GM23338 (cell line): ENCODE measurements around the gene OSBPL10. TPM values are rescaled to one million over a fixed set of nuclear protein-coding genes. Genes with fewer than 3 reads are reported as not detected.

Source experiments
- ATAC-seq: fragments of 200-7000 bp; cut with Tn5 transposase; 3 replicates; pipeline ENCODE4 v1.9.1; 2020
- DNase-seq: peaks from one replicate; pipeline ENCODE4 v3.0.0-alpha.2; 2015; ENCODE audit warnings: low spot score
- H2AFZ ChIP-seq: fragments of 200-600 bp; sonication (generic); 2 replicates; pipeline ENCODE4 v1.8.0; 2016; ENCODE audit warnings: antibody characterized with exemption, mild to moderate bottlenecking, moderate library complexity
- H3F3A ChIP-seq: fragments of 200-600 bp; sonication (generic); replicated peaks from 2 replicates; pipeline ENCODE4 v1.8.0; 2017; ENCODE audit warnings: antibody characterized with exemption, mixed run types, low read depth
- H3K27ac ChIP-seq: fragments of 200-600 bp; sonication (generic); 2 replicates; pipeline ENCODE4 v1.6.1; 2016; ENCODE audit warnings: low read depth
- H3K27me3 ChIP-seq: fragments of 200-600 bp; sonication (generic); 2 replicates; pipeline ENCODE4 v1.8.0; 2016; ENCODE audit warnings: mild to moderate bottlenecking, mixed run types, moderate library complexity; ENCODE audit not compliant: insufficient read depth
- H3K36me3 ChIP-seq: fragments of 200-600 bp; sonication (generic); 2 replicates; pipeline ENCODE4 v1.8.0; 2016; ENCODE audit warnings: mild to moderate bottlenecking; ENCODE audit not compliant: insufficient read depth
- H3K4me1 ChIP-seq: fragments of 200-600 bp; sonication (generic); 2 replicates; pipeline ENCODE4 v1.8.0; 2016; ENCODE audit warnings: mild to moderate bottlenecking, moderate library complexity; ENCODE audit not compliant: insufficient read depth
- H3K4me2 ChIP-seq: fragments of 200-600 bp; sonication (generic); 2 replicates; pipeline ENCODE4 v1.7.1; 2017; ENCODE audit warnings: mixed run types
- H3K4me3 ChIP-seq: fragments of 200-600 bp; sonication (generic); 2 replicates; pipeline ENCODE4 v1.6.1; 2016; ENCODE audit warnings: mixed run types
- H3K79me2 ChIP-seq: fragments of 200-600 bp; sonication (generic); replicated peaks from 2 replicates; pipeline ENCODE4 v1.8.0; 2017; ENCODE audit warnings: mild to moderate bottlenecking; ENCODE audit not compliant: insufficient read depth
- H3K9me2 ChIP-seq: fragments of 200-600 bp; sonication (generic); 2 replicates; pipeline ENCODE4 v1.8.0; 2017; ENCODE audit not compliant: insufficient read depth
- H4K20me1 ChIP-seq: fragments of 200-600 bp; sonication (generic); replicated peaks from 2 replicates; pipeline ENCODE4 v1.8.0; 2017; ENCODE audit warnings: mild to moderate bottlenecking; ENCODE audit not compliant: insufficient read depth
- H3K27ac Mint-ChIP-seq: 2 replicates; pipeline ENCODE4 v1.8.0; 2020; ENCODE audit warnings: inconsistent platforms, mild to moderate bottlenecking, moderate library complexity, mixed read lengths
- H3K27me3 Mint-ChIP-seq: 3 replicates; pipeline ENCODE4 v1.8.0; 2022; ENCODE audit warnings: low read depth, mild to moderate bottlenecking, moderate library complexity, mixed read lengths, inconsistent platforms; ENCODE audit not compliant: insufficient read depth, poor library complexity
- H3K36me3 Mint-ChIP-seq: 3 replicates; pipeline ENCODE4 v1.8.0; 2021; ENCODE audit warnings: low read depth, mild to moderate bottlenecking, inconsistent platforms, moderate library complexity, mixed read lengths
- H3K4me1 Mint-ChIP-seq: 3 replicates; pipeline ENCODE4 v1.8.0; 2020; ENCODE audit warnings: mild to moderate bottlenecking, inconsistent platforms, mixed read lengths
- H3K4me3 Mint-ChIP-seq: 3 replicates; pipeline ENCODE4 v1.8.0; 2021; ENCODE audit warnings: moderate library complexity, mild to moderate bottlenecking, inconsistent platforms, mixed read lengths
- H3K9me3 Mint-ChIP-seq: 3 replicates; pipeline ENCODE4 v1.8.0; 2020; ENCODE audit warnings: moderate library complexity, mild to moderate bottlenecking, inconsistent platforms, mixed read lengths
- CREB1 ChIP-seq: fragments of 250-450 bp; sonication (Bioruptor Pico); IDR thresholded peaks from 2 replicates; pipeline ENCODE4 v1.5.0; 2020; ENCODE audit warnings: low read depth, mild to moderate bottlenecking, moderate library complexity
- CTCF ChIP-seq, 2 experiments: fragments of 200-600 bp in 1 of 2; sonication (generic) in 1 of 2; conservative IDR thresholded peaks; 2 replicates each; pipeline versions ENCODE4 v1.5.1 to v1.6.1; 2016 to 2017; ENCODE audit warnings: antibody characterized with exemption in 2 of 2, low read depth in 2 of 2, mild to moderate bottlenecking in 2 of 2, moderate library complexity in 1 of 2
- ETS1 ChIP-seq: IDR thresholded peaks from 2 replicates; pipeline ENCODE4 v1.6.1; 2016; ENCODE audit warnings: antibody characterized with exemption
- EZH2phosphoT487 ChIP-seq: fragments of 200-600 bp; sonication (generic); IDR thresholded peaks from one replicate; pipeline ENCODE4 v1.8.1; 2018; ENCODE audit warnings: antibody characterized with exemption; ENCODE audit not compliant: unreplicated experiment
- NANOG ChIP-seq: IDR thresholded peaks from 2 replicates; pipeline ENCODE4 v1.6.1; 2016; ENCODE audit warnings: antibody characterized with exemption, borderline replicate concordance
- POLR2AphosphoS5 ChIP-seq: IDR thresholded peaks from 2 replicates; pipeline ENCODE4 v1.6.1; 2016; ENCODE audit warnings: antibody characterized with exemption, low read depth
- STAT1 ChIP-seq: IDR thresholded peaks from one replicate; pipeline ENCODE4 v1.6.1; 2016; ENCODE audit warnings: antibody characterized with exemption; ENCODE audit not compliant: unreplicated experiment
- ZNF114 ChIP-seq: fragments of 250-450 bp; sonication (Bioruptor Pico); IDR thresholded peaks from 2 replicates; pipeline ENCODE4 v1.5.0; 2020; ENCODE audit warnings: mild to moderate bottlenecking, moderate library complexity
- ZNF331 ChIP-seq: fragments of 250-450 bp; sonication (Bioruptor Pico); IDR thresholded peaks from 2 replicates; pipeline ENCODE4 v1.5.0; 2020; ENCODE audit warnings: low read depth, mild to moderate bottlenecking, moderate library complexity
- polyA plus RNA-seq: library from polyadenylated mRNA; unstranded; fragments of >200 nt; fragmentation: Nextera tagmentation; extraction: Ambion mirVana; gene quantifications from 2 replicates; pipeline ENCODE4 v1.2.1, GENCODE V29; 2016
- total RNA-seq: library from RNA; depleted of rRNA; stranded (reverse); fragments of >200 nt; shearing (Covaris generic); gene quantifications from 2 replicates; pipeline ENCODE4 v1.2.3, GENCODE V29; 2014
- TF ChIP-seq, protein P1 (sequence below): fragments of 250-450 bp; sonication (Bioruptor Pico); IDR thresholded peaks from 2 replicates; pipeline ENCODE4 v1.5.0; 2020; ENCODE audit warnings: mild to moderate bottlenecking, moderate library complexity
- TF ChIP-seq, protein P2 (sequence below): IDR thresholded peaks from one replicate; pipeline ENCODE4 v1.6.1; 2018; ENCODE audit warnings: antibody characterized with exemption; ENCODE audit not compliant: unreplicated experiment

Gene OSBPL10
- total and polyA plus RNA-seq, 2 experiments from 2014 or later = 23.8 to 149 TPM

DNA sequence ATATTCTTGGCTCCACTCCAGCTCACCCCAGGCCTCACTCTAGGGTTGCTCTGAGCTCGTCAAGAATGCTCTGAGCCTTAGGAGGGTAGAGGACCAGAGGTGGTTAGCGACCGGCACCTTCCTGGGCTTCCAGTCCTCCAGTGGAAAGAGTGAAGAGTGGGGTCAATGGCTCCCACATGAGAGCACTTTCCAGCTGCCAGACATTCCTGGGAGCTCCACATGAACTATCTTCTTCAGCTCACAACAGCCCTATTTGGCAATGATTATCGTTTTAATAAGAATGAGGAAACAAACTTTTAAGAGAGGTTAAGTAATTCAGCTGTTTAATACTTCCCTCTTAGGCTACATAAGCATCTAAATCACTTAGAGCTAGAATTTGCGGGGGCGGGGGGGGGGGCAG, 309.1 kb downstream of the OSBPL10 start:
- Histone ChIP-seq H3K27ac (no peak overlapping the region), H2AFZ (no peak overlapping the region), H3K9me2 (no peaks in the 10 kb centered on the region), H3K4me3 (no peak overlapping the region), H3F3A (no peaks in the 10 kb centered on the region), H3K36me3 (no peaks in the 10 kb centered on the region), H4K20me1 (peaks cover 4% of the 10 kb centered on the region; the same call in 1 of the 2 replicates), H3K4me2 (no peak overlapping the region), H3K27me3 (no peaks in the 10 kb centered on the region), H3K79me2 (peaks cover 2% of the 10 kb centered on the region; the same call in 1 of the 2 replicates), H3K4me1 (no peaks in the 10 kb centered on the region)
- Mint-ChIP-seq H3K27me3 (no peaks in the 10 kb centered on the region), H3K27ac (no peak overlapping the region), H3K36me3 (peaks cover 53% of the 10 kb centered on the region), H3K4me1 (peaks cover 16% of the 10 kb centered on the region), H3K9me3 (no peaks in the 10 kb centered on the region), H3K4me3 (no peak overlapping the region)
- DNase-seq (no peak), ATAC-seq (no peak)
- TF ChIP-seq EZH2phosphoT487 = no peak
- no peak for TF ChIP-seq NANOG
- no peak for TF ChIP-seq ZNF331
- TF ChIP-seq STAT1 = no peak
- TF ChIP-seq CTCF (conservative IDR thresholded peaks at IDR 0.05; ENCODE audit: low read depth in 2 of 2) = no peak
- TF ChIP-seq POLR2AphosphoS5 = no peak
- no peak for TF ChIP-seq ETS1
- TF ChIP-seq, protein P1, sequence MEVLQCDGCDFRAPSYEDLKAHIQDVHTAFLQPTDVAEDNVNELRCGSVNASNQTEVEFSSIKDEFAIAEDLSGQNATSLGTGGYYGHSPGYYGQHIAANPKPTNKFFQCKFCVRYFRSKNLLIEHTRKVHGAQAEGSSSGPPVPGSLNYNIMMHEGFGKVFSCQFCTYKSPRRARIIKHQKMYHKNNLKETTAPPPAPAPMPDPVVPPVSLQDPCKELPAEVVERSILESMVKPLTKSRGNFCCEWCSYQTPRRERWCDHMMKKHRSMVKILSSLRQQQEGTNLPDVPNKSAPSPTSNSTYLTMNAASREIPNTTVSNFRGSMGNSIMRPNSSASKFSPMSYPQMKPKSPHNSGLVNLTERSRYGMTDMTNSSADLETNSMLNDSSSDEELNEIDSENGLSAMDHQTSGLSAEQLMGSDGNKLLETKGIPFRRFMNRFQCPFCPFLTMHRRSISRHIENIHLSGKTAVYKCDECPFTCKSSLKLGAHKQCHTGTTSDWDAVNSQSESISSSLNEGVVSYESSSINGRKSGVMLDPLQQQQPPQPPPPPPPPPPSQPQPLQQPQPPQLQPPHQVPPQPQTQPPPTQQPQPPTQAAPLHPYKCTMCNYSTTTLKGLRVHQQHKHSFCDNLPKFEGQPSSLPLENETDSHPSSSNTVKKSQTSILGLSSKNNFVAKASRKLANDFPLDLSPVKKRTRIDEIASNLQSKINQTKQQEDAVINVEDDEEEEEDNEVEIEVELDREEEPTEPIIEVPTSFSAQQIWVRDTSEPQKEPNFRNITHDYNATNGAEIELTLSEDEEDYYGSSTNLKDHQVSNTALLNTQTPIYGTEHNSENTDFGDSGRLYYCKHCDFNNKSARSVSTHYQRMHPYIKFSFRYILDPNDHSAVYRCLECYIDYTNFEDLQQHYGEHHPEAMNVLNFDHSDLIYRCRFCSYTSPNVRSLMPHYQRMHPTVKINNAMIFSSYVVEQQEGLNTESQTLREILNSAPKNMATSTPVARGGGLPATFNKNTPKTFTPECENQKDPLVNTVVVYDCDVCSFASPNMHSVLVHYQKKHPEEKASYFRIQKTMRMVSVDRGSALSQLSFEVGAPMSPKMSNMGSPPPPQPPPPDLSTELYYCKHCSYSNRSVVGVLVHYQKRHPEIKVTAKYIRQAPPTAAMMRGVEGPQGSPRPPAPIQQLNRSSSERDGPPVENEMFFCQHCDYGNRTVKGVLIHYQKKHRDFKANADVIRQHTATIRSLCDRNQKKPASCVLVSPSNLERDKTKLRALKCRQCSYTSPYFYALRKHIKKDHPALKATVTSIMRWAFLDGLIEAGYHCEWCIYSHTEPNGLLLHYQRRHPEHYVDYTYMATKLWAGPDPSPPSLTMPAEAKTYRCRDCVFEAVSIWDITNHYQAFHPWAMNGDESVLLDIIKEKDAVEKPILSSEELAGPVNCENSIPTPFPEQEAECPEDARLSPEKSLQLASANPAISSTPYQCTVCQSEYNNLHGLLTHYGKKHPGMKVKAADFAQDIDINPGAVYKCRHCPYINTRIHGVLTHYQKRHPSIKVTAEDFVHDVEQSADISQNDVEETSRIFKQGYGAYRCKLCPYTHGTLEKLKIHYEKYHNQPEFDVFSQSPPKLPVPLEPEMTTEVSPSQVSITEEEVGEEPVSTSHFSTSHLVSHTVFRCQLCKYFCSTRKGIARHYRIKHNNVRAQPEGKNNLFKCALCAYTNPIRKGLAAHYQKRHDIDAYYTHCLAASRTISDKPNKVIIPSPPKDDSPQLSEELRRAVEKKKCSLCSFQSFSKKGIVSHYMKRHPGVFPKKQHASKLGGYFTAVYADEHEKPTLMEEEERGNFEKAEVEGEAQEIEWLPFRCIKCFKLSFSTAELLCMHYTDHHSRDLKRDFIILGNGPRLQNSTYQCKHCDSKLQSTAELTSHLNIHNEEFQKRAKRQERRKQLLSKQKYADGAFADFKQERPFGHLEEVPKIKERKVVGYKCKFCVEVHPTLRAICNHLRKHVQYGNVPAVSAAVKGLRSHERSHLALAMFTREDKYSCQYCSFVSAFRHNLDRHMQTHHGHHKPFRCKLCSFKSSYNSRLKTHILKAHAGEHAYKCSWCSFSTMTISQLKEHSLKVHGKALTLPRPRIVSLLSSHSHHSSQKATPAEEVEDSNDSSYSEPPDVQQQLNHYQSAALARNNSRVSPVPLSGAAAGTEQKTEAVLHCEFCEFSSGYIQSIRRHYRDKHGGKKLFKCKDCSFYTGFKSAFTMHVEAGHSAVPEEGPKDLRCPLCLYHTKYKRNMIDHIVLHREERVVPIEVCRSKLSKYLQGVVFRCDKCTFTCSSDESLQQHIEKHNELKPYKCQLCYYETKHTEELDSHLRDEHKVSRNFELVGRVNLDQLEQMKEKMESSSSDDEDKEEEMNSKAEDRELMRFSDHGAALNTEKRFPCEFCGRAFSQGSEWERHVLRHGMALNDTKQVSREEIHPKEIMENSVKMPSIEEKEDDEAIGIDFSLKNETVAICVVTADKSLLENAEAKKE = no peak
- TF ChIP-seq, protein P2, sequence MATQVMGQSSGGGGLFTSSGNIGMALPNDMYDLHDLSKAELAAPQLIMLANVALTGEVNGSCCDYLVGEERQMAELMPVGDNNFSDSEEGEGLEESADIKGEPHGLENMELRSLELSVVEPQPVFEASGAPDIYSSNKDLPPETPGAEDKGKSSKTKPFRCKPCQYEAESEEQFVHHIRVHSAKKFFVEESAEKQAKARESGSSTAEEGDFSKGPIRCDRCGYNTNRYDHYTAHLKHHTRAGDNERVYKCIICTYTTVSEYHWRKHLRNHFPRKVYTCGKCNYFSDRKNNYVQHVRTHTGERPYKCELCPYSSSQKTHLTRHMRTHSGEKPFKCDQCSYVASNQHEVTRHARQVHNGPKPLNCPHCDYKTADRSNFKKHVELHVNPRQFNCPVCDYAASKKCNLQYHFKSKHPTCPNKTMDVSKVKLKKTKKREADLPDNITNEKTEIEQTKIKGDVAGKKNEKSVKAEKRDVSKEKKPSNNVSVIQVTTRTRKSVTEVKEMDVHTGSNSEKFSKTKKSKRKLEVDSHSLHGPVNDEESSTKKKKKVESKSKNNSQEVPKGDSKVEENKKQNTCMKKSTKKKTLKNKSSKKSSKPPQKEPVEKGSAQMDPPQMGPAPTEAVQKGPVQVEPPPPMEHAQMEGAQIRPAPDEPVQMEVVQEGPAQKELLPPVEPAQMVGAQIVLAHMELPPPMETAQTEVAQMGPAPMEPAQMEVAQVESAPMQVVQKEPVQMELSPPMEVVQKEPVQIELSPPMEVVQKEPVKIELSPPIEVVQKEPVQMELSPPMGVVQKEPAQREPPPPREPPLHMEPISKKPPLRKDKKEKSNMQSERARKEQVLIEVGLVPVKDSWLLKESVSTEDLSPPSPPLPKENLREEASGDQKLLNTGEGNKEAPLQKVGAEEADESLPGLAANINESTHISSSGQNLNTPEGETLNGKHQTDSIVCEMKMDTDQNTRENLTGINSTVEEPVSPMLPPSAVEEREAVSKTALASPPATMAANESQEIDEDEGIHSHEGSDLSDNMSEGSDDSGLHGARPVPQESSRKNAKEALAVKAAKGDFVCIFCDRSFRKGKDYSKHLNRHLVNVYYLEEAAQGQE = no peak
- TF ChIP-seq ZNF114 = no peak
- TF ChIP-seq CREB1 (CRISPR knock-in tag) = no peak
